Mammary epithelial cell (primary cell): ENCODE results near the gene CCL21.

Experiments
- EZH2 ChIP-seq: IDR thresholded peaks from 2 replicates; pipeline ENCODE4 v1.6.1; 2012; ENCODE audit warnings: low read length, inconsistent platforms, borderline replicate concordance
- TF ChIP-seq, protein P1 (sequence below), 2 donors: IDR thresholded peaks in 1 of 2; conservative IDR thresholded peaks in 1 of 2; 2 replicates each; pipeline ENCODE4 v1.5.1; 2011 to 2012; ENCODE audit warnings: inconsistent platforms in 2 of 2, low read length in 2 of 2, mild to moderate bottlenecking in 2 of 2, control low read depth in 1 of 2, low read depth in 1 of 2; ENCODE audit not compliant: insufficient read depth in 1 of 2; ENCODE audit errors: extremely low read depth in 1 of 2

DNA sequence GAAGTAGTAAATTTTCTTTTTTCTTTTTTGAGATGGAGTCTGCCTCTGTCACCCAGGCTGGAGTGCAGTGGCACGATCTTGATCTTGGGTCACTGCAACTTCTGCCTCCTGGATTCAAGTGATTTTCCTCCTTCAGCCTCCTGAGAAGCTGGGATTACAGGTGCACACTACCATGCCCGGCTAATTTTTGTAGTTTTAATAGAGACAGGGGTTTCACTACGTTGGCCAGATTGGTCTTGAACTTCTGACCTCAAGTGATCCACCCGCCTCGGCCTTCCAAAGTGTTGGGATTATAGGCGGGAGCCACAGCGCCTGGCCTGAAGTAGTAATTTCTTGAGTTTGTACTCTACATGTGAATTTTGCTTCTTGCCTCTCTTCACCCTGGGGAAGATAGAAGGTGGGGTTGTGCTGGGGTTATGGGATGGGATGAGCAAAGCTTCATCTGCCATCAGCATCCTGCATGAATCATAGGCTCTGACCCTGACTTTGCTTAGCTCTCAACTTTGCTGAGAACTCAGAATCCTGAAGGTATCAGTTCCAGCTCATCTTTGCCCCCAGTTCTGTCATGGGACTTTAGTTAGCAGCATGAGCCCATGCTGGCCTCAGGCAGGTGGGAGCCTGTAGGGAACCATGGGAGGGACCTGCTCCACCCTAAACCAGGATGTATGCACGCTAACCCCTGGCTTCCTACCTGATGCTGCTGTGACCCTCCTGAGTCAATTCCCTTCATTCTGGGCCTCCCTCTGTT lies 9.3 kb upstream of the CCL21 start:
- TF ChIP-seq, protein P1, sequence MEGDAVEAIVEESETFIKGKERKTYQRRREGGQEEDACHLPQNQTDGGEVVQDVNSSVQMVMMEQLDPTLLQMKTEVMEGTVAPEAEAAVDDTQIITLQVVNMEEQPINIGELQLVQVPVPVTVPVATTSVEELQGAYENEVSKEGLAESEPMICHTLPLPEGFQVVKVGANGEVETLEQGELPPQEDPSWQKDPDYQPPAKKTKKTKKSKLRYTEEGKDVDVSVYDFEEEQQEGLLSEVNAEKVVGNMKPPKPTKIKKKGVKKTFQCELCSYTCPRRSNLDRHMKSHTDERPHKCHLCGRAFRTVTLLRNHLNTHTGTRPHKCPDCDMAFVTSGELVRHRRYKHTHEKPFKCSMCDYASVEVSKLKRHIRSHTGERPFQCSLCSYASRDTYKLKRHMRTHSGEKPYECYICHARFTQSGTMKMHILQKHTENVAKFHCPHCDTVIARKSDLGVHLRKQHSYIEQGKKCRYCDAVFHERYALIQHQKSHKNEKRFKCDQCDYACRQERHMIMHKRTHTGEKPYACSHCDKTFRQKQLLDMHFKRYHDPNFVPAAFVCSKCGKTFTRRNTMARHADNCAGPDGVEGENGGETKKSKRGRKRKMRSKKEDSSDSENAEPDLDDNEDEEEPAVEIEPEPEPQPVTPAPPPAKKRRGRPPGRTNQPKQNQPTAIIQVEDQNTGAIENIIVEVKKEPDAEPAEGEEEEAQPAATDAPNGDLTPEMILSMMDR (conservative IDR thresholded peaks at IDR 0.05 in 1 of 2, IDR thresholded peaks at IDR 0.05 in 1 of 2; ENCODE audit: extremely low read depth in 1 of 2, insufficient read depth in 1 of 2, low read depth in 1 of 2, low read length in 2 of 2), result no peak
- TF ChIP-seq EZH2, result no peak
